Natural killer cell (primary cell): ENCODE data around the gene AFAP1. TPM values are rescaled to one million over a fixed set of nuclear protein-coding genes. Genes with fewer than 3 reads are reported as not detected.

ENCODE experiments used
- ATAC-seq, 3 donors: fragments of 150-1000 bp in 2 of 3; fragments of 200-7000 bp in 1 of 3; cut with Tn5 transposase; 1 replicate in 1 of 3; 2 replicates in 2 of 3; pipeline ENCODE4 v1.10.0; 2021; ENCODE audit warnings: mild to moderate bottlenecking in 2 of 3, moderate library complexity in 2 of 3
- DNase-seq, 2 donors: peaks; one replicate each; pipeline versions ENCODE4 v3.0.0 to v3.0.0-alpha.2; 2013 to 2021; ENCODE audit warnings: mixed read lengths in 1 of 2
- H3K27ac ChIP-seq: one replicate; pipeline ENCODE4 v1.5.1; 2013; ENCODE audit warnings: mild to moderate bottlenecking, low read length
- H3K27me3 ChIP-seq: one replicate; pipeline ENCODE4 v1.6.1; 2013; ENCODE audit warnings: low read length; ENCODE audit not compliant: control insufficient read depth, insufficient read depth
- H3K36me3 ChIP-seq: one replicate; pipeline ENCODE4 v1.6.1; 2013; ENCODE audit warnings: low read length; ENCODE audit not compliant: control insufficient read depth, insufficient read depth
- H3K4me1 ChIP-seq: one replicate; pipeline ENCODE4 v1.6.1; 2013; ENCODE audit warnings: low read length; ENCODE audit not compliant: control insufficient read depth, insufficient read depth
- H3K4me3 ChIP-seq: one replicate; pipeline ENCODE4 v1.5.1; 2013; ENCODE audit warnings: low read length
- H3K9me3 ChIP-seq: one replicate; pipeline ENCODE4 v1.6.1; 2013; ENCODE audit warnings: low read length; ENCODE audit not compliant: control insufficient read depth, insufficient read depth
- H3K27ac Mint-ChIP-seq, 2 donors: one replicate each; pipeline ENCODE4 v1.8.0; 2022; ENCODE audit warnings: mild to moderate bottlenecking in 2 of 2, mixed read lengths in 2 of 2, moderate library complexity in 1 of 2
- H3K27me3 Mint-ChIP-seq, 2 donors: one replicate each; pipeline ENCODE4 v1.8.0; 2022; ENCODE audit warnings: low read depth in 2 of 2, mixed read lengths in 2 of 2
- H3K36me3 Mint-ChIP-seq: one replicate; pipeline ENCODE4 v1.8.0; 2022; ENCODE audit warnings: mixed read lengths
- H3K4me1 Mint-ChIP-seq, 2 donors: one replicate each; pipeline ENCODE4 v1.8.0; 2022; ENCODE audit warnings: mixed read lengths in 2 of 2
- H3K4me3 Mint-ChIP-seq: one replicate; pipeline ENCODE4 v1.8.0; 2022; ENCODE audit warnings: mild to moderate bottlenecking, moderate library complexity, mixed read lengths
- H3K9me3 Mint-ChIP-seq, 2 donors: one replicate each; pipeline ENCODE4 v1.8.0; 2022; ENCODE audit warnings: mixed read lengths in 2 of 2
- CTCF ChIP-seq: fragments of 200-600 bp; IDR thresholded peaks from one replicate; pipeline ENCODE4 v1.8.0; 2022; ENCODE audit warnings: antibody characterized with exemption
- WGBS: methylation state at CpG from one replicate; pipeline ENCODE4 v1.1.7; 2013; ENCODE audit warnings: missing lambda C conversion rate; ENCODE audit not compliant: insufficient coverage; 5-methylcytosine and 5-hydroxymethylcytosine counted together
- intact Hi-C: fragments of 100-400 bp; cut with micrococcal nuclease; formaldehyde crosslinking; loops from one replicate; pipeline ENCODE4 v1.14.2; 2022
- total RNA-seq, 4 donors: library from RNA; stranded (reverse); fragments of 120-200 nt in 1 of 4; gene quantifications; one replicate each; pipeline versions ENCODE4 v1.2.3 to v1.2.4, GENCODE V29; 2013 to 2022

AFAP1 gene
- total RNA-seq, 3 donors from 2014 or later (not counting 1 experiment from before 2014, with no cell fraction given) = 4.9 to 12.5 (median 9.5) TPM

- peaks cover 6% of the 10 kb centered on the region for H3K36me3 Mint-ChIP-seq
- H3K9me3 Mint-ChIP-seq = peaks cover 2 to 3% of the 10 kb centered on the region in 2 donors
- H3K4me3 Mint-ChIP-seq = peak overlapping the region; percentile 53
- H3K27me3 ChIP-seq = no peaks in the 10 kb centered on the region
- no peaks in the 10 kb centered on the region for H3K9me3 ChIP-seq
- H3K27me3 Mint-ChIP-seq = no peaks in the 10 kb centered on the region
- H3K27ac ChIP-seq = no peak overlapping the region
- H3K4me1 ChIP-seq = no peaks in the 10 kb centered on the region
- peak; percentile 8 for TF ChIP-seq CTCF
- peak overlapping the region; percentile 19 to 28 for H3K27ac Mint-ChIP-seq
- H3K4me1 Mint-ChIP-seq = peaks cover 9 to 10% of the 10 kb centered on the region in 2 donors
- ATAC-seq (no peak), DNase-seq (no peak)
- no peak overlapping the region for H3K4me3 ChIP-seq
- intact Hi-C loops = loop anchor here (5.0 kb wide), 1 partner anchor 98 kb away; no protein-coding TSS in a partner anchor
- H3K36me3 ChIP-seq = no peaks in the 10 kb centered on the region
- WGBS = 89% methylated on average over 4 of the region's 4 CpGs
Measured at GRCh38 chr4:7868892-7869471, 70.7 kb downstream of the AFAP1 start.

- TF ChIP-seq CTCF = no peak
- Mint-ChIP-seq H3K27ac (peak overlapping the region; percentile 19 to 28), H3K4me1 (peaks cover 14% of the 10 kb centered on the region in 2 donors), H3K36me3 (peaks cover 10% of the 10 kb centered on the region), H3K27me3 (no peaks in the 10 kb centered on the region), H3K4me3 (no peak overlapping the region), H3K9me3 (peaks cover 2 to 6% of the 10 kb centered on the region in 2 donors)
- Histone ChIP-seq H3K9me3 (no peaks in the 10 kb centered on the region), H3K4me1 (no peaks in the 10 kb centered on the region), H3K4me3 (no peak overlapping the region), H3K36me3 (no peaks in the 10 kb centered on the region), H3K27me3 (no peaks in the 10 kb centered on the region), H3K27ac (no peak overlapping the region)
- ATAC-seq = no peak
- intact Hi-C loops = loop anchor here (5.0 kb wide), 1 partner anchor 99 kb away; no protein-coding TSS in a partner anchor
- DNase-seq = no peak
- whole genome bisulfite sequencing = 90% methylated on average over 5 of the region's 6 CpGs
Measured at GRCh38 chr4:7868436-7868775, 71.3 kb downstream of the AFAP1 start.

- Histone ChIP-seq H3K27ac (no peak overlapping the region), H3K4me1 (no peaks in the 10 kb centered on the region), H3K36me3 (no peaks in the 10 kb centered on the region), H3K9me3 (no peaks in the 10 kb centered on the region), H3K27me3 (no peaks in the 10 kb centered on the region), H3K4me3 (no peak overlapping the region)
- H3K4me3 Mint-ChIP-seq = no peak overlapping the region
- peaks cover 2 to 6% of the 10 kb centered on the region in 2 donors for H3K9me3 Mint-ChIP-seq
- no peak for DNase-seq
- peak overlapping the region in 1 of 2 donors; percentile 6 for H3K27ac Mint-ChIP-seq
- intact Hi-C loops = loop anchor here (5.0 kb wide), 1 partner anchor 99 kb away; no protein-coding TSS in a partner anchor
- no peaks in the 10 kb centered on the region for H3K27me3 Mint-ChIP-seq
- no peak for TF ChIP-seq CTCF
- peaks cover 10% of the 10 kb centered on the region for H3K36me3 Mint-ChIP-seq
- no peak for ATAC-seq
- peaks cover 14% of the 10 kb centered on the region in 2 donors for H3K4me1 Mint-ChIP-seq
- 80% methylated on average over 7 of the region's 8 CpGs for whole genome bisulfite sequencing
Measured at GRCh38 chr4:7867701-7868435, 71.8 kb downstream of the AFAP1 start.
